ENCODE data around the gene TAF1. TPM values are rescaled to one million over a fixed set of nuclear protein-coding genes. Genes with fewer than 3 reads are reported as not detected.
A peak's percentile ranks its signal among the peaks of the same experiment; 100 is the strongest.

The TAF1 gene
- total and polyA plus RNA-seq, 5 donors from 2014 or later: 3.8 to 65.2 (median 6.2) TPM

DNA sequence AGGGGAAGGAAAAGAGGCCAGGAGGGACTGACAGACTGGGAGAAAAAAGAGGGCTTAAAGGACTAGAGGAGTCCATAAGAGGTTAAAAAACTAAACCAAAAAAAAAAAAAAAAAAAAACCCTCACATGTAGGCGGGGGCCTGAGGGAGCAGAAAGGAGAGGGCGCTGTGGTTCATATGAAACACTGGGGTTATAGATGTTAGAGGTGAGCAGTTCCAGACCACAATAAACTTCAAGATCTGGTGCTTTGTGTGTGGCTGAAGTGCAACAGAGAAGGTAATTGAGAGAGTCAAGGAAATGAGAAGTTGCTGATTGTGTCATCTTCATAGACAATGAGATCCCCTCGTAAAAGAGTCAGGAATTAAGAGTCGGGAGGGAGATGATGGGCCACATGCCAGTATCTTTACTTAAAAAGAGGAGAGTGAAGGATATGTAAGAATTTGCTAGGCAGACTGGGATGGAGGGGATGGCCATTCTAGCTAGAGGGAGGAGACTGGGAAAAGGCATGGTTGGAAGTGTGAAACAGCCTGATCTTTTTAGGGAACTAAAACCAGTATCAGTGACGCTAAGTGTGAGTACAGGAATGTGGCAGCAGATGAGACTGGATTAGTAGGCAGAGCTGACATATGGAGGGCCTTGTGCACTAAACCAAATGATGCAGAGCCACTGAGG, 148.3 kb downstream of the TAF1 start:
- Histone ChIP-seq H3K27me3 (ENCODE audit: control insufficient read depth, insufficient read depth, low read length) (no peaks in the 10 kb centered on the region), H3K36me3 (ENCODE audit: control insufficient read depth, insufficient read depth, low read length) (no peaks in the 10 kb centered on the region), H3K4me1 (ENCODE audit: control insufficient read depth, insufficient read depth, low read length, poor library complexity, severe bottlenecking) (no peaks in the 10 kb centered on the region), H3K4me3 (ENCODE audit: low read depth, low read length) (no peak overlapping the region), H3K27ac (ENCODE audit: insufficient read depth, low read length, poor library complexity, severe bottlenecking) (no peak overlapping the region), H3K9me3 (ENCODE audit: control insufficient read depth in 2 of 2, low read length in 2 of 2) (no peaks in the 10 kb centered on the region)
- Mint-ChIP-seq H3K4me3 (no peak overlapping the region), H3K27ac (no peak overlapping the region), H3K36me3 (no peaks in the 10 kb centered on the region), H3K27me3 (no peaks in the 10 kb centered on the region), H3K4me1 (peaks cover 0 to 5% (median 4%) of the 10 kb centered on the region in 4 donors), H3K9me3 (no peaks in the 10 kb centered on the region)
- ATAC-seq (ENCODE audit: low read depth in 2 of 2) (peak; percentile 46 to 64), DNase-seq (peak in 2 of 3 donors; percentile 25 to 27)

DNA sequence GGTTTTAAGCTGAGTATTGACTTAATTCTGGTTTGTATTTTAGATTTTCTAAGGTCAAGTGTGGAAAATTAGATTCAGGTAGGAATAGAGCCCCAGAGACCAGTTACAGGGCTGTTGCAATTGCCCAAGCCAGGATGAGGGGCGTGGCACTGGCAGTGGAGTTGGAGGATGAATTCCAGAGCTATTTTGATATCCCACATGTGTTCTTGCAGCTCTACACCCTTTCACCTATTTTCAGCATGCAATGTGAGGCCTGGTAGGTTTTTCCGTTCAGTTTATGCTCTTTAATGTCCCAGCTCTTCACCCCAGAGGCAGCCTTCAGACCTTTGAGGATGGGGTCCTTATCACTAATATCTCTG, 148.9 kb downstream of the TAF1 start:
- no peaks in the 10 kb centered on the region for H3K9me3 ChIP-seq (ENCODE audit: control insufficient read depth in 2 of 2, low read length in 2 of 2)
- peaks cover 0 to 5% (median 4%) of the 10 kb centered on the region in 4 donors for H3K4me1 Mint-ChIP-seq
- H3K4me3 ChIP-seq (ENCODE audit: low read depth, low read length): no peak overlapping the region
- no peaks in the 10 kb centered on the region for H3K27me3 Mint-ChIP-seq
- DNase-seq: no peak
- H3K9me3 Mint-ChIP-seq: no peaks in the 10 kb centered on the region
- no peaks in the 10 kb centered on the region for H3K36me3 Mint-ChIP-seq
- H3K4me3 Mint-ChIP-seq: no peak overlapping the region
- H3K27ac Mint-ChIP-seq: no peak overlapping the region
- no peak for ATAC-seq (ENCODE audit: low read depth in 2 of 2)
- H3K27me3 ChIP-seq (ENCODE audit: control insufficient read depth, insufficient read depth, low read length): no peaks in the 10 kb centered on the region
- H3K4me1 ChIP-seq (ENCODE audit: control insufficient read depth, insufficient read depth, low read length, poor library complexity, severe bottlenecking): no peaks in the 10 kb centered on the region
- H3K36me3 ChIP-seq (ENCODE audit: control insufficient read depth, insufficient read depth, low read length): no peaks in the 10 kb centered on the region
- H3K27ac ChIP-seq (ENCODE audit: insufficient read depth, low read length, poor library complexity, severe bottlenecking): no peak overlapping the region

Other genes starting within 250 kb of the TAF1 start
- 83.8 TPM for gene MED12, start 247.8 kb upstream of the TAF1 start, total RNA-seq
- gene MED12, start 247.8 kb upstream of the TAF1 start, polyA plus RNA-seq: 1 to 10 TPM; 6.3 to 9.7 (median 8.2) TPM
- gene NLGN3, start 221.5 kb upstream of the TAF1 start, total RNA-seq: 4.4 TPM
- under 1 TPM in 1 of 4 donors, not detected in 3; 0.05 TPM for gene NLGN3, start 221.5 kb upstream of the TAF1 start, polyA plus RNA-seq
- not detected for gene GJB1, start 143.1 kb upstream of the TAF1 start, total RNA-seq
- gene GJB1, start 143.1 kb upstream of the TAF1 start, polyA plus RNA-seq: not detected
- 19.5 TPM for gene ZMYM3, start 112.2 kb upstream of the TAF1 start, total RNA-seq
- gene ZMYM3, start 112.2 kb upstream of the TAF1 start, polyA plus RNA-seq: 1 to 10 TPM; 4.9 to 7.3 (median 6.3) TPM
- gene NONO, start 82.7 kb upstream of the TAF1 start, total RNA-seq: 388 TPM
- 100 to 1,000 TPM; 171 to 182 (median 177) TPM for gene NONO, start 82.7 kb upstream of the TAF1 start, polyA plus RNA-seq
- 1.4 TPM for gene ITGB1BP2, start 64.6 kb upstream of the TAF1 start, total RNA-seq
- not detected for gene ITGB1BP2, start 64.6 kb upstream of the TAF1 start, polyA plus RNA-seq
- gene OGT, start 166.7 kb downstream of the TAF1 start, total RNA-seq: 557 TPM
- 10 to 100 TPM; 27.7 to 45.3 (median 37.0) TPM for gene OGT, start 166.7 kb downstream of the TAF1 start, polyA plus RNA-seq
- gene GCNA, start 212.1 kb downstream of the TAF1 start, total RNA-seq: 3.7 TPM
- gene GCNA, start 212.1 kb downstream of the TAF1 start, polyA plus RNA-seq: under 1 TPM; 0.20 to 0.65 (median 0.49) TPM

All from CD4-positive, CD25-positive, alpha-beta regulatory T cell (primary cell).